Spleen (tissue), 7 donors: ENCODE data around the gene CZIB.

Experiments
- CTCF ChIP-seq, 11 experiments: fragments of 200-600 bp in 7 of 11; fragments of 450-650 bp in 4 of 11; sonication (generic) in 4 of 11; IDR thresholded peaks in 8 of 11; conservative IDR thresholded peaks in 3 of 11; 1 replicate in 7 of 11; 2 replicates in 4 of 11; pipeline versions ENCODE4 v1.4.0 to v1.8.0; 2016 to 2021; ENCODE audit warnings: antibody characterized with exemption in 11 of 11, inconsistent platforms in 4 of 11, mild to moderate bottlenecking in 1 of 11
- POLR2A ChIP-seq, 3 donors: fragments of 450-650 bp; IDR thresholded peaks; one replicate each; pipeline ENCODE4 v1.5.1; 2017; ENCODE audit warnings: antibody characterized with exemption in 3 of 3, mild to moderate bottlenecking in 1 of 3
- POLR2AphosphoS5 ChIP-seq, 3 donors: sonication (generic); formaldehyde crosslinking; IDR thresholded peaks; one replicate each; pipeline ENCODE4 v1.5.1; 2017; ENCODE audit warnings: antibody characterized with exemption in 3 of 3
- donor health status: DM: no; HTN: no; CAD: no; lungs with moderate emphysema.
- donor health status: DM: no; HTN: no; CAD: no.
- donor health status: DM: no; HTN: no; CAD: no.

GRCh38 chr1:53254011-53254640 lies 33.7 kb upstream of the CZIB start:
- TF ChIP-seq CTCF (IDR thresholded peaks at IDR 0.05 in 8 of 11, conservative IDR thresholded peaks at IDR 0.05 in 3 of 11) (no peak), POLR2A (IDR thresholded peaks at IDR 0.05) (no peak), POLR2AphosphoS5 (IDR thresholded peaks at IDR 0.05) (no peak)
